Renal pelvis (tissue), 4 donors: ENCODE data around the gene EVPL. TPM values are rescaled to one million over a fixed set of nuclear protein-coding genes. Genes with fewer than 3 reads are reported as not detected.

ENCODE experiments used
- DNase-seq: peaks from one replicate; pipeline ENCODE4 v3.0.0-alpha.2; 2013
- polyA plus RNA-seq, 3 donors: library from polyadenylated mRNA; unstranded; fragments of 120-200 nt; gene quantifications; one replicate each; pipeline ENCODE4 v1.2.1, GENCODE V29; 2013; ENCODE audit not compliant: insufficient read length in 3 of 3

The EVPL gene
- polyA plus RNA-seq, 3 donors, result 24.4 to 25.9 (median 25.4) TPM

DNA sequence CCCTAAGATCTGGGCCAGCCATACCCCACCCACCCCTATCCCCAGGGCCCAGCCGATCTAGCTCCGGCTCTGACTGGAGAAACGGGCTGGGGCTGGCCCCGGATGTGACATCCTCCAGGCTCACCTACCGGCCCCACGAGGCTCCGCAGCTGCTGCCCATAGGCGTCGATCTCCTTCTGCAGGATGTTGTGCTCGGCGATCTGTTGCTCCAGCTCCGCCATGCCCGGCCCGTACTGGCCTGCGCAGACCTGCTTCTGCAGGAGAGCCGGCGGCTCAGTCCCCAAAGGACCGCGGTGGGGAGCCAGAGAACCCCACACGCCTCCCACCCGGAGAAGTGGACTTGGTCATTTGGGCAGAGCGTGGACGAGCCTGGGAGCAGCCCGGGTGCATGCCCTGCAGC is 4.8 kb downstream of the EVPL start:
- DNase-seq, result no peak

DNA sequence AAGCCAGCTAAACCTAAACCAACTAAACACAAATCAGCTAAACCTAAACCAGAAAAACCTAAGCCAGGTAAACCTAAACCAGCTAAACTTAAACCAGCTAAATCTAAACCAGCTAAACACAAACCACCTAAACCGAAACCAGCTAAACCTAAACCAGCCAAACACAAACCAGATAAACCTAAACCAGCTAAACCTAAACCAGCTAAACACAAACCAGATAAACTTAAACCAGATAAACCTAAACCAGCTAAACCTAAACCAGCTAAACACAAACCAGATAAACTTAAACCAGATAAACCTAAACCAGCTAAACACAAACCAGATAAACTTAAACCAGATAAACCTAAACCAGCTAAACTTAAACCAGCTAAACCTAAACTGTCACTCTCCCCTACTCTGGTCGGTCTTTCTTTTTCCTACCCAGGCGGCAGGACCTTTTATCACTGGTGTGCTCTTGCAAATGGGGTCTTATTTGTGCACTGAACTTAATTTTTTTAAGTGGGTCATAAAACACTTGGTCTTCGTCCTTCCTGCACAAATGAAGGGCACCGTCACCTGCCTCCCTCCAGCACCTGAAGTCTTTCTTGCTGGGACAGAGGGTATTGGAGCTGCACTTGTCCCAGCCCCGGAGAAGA is 7.2 kb downstream of the EVPL start:
- DNase-seq, result no peak

DNA sequence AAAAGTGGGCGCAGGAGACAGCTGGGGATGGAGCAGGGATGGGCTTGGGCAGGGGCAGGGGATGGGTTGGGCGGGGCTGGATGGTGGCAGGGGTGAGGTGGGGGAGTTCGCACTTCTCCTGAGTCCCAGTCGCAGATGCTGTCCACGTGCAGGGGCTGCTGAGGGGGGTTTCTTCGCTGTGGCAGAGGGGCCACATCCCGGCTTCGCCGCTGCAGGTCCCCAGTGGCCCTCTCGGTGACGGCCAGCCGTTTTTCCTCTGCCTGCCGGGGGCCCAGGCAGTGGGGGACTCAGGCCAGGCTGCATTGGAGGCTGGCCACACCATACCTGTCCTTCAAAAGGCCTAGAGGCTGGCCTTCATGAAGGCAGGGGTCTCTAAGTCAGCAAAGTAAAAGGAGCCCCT is 8.3 kb downstream of the EVPL start:
- DNase-seq, result no peak

DNA sequence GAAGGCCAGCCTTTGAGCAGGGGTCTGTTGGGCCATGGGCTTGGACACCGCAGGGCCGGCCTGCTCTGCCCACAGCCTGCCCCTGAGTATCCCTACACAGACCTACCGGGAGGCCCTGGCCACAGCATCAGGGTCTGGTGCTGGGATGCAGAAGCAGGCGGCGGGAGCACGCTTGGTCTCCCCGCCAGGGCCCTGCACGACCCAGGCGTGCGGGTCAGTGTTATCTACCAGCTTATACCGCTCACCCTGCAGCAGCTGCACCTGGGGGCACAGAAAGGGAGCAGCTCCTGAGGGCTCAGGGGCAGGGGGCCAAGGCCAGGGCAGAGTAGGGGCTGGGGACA is 8.8 kb downstream of the EVPL start:
- DNase-seq, result no peak

DNA sequence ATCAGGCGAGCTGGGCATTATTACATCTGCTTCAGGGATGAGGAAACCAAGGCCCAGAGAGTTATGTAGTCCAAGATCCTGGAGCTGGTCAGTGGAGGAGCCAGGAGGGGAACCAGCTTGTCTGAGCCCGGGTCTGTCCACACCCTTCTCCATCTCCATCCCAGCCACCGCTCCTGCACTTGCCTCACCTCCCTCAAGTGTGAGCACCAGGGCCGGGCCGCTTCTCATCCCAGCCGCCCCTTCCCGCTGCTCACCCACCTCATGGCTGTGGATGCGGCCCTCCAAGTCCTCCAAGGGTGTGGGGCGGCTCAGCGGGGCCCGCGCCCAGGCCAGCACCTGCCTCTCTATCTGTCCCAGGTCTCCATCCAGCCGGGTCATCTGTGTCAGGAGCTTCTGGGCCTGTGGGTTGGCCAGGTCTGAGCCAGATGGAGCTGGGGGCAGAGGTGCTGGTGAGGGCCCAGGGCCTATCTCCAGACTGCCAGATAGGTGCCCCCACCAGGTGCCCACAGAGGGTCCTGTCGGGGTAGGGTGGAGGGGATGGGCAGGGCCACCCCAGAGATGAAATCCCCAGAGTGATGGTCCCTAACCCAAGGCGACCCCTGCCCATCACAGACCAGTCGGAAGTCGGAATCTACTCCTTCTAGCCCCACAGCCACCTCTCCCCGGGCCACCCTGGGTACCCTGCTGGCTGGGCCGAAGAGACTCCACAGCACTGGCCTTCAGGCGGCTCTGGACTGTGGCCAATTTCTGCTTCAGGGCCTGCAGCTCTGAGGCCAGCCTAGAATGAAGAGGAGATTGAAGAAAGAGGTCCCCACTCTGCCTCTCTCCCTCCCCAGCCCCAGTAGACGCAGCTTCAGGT is 9.4 kb downstream of the EVPL start:
- no peak for DNase-seq

DNA sequence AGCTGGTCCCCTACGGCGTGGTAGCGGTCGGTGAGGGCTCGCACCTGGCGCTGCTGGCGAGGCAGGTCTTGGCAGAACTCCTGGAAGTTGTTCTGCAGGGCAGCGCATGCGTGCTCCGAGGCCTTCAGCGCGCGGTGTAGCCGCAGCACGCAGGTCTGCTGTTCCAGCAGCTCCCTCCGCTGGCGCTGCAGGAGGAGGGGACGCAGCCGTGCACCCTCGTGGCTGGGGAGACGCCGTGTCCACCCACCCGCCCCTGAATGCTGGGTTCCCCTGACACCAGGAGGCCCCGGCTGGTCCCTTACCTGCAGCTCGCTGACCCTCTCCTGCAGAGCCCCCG is 12.2 kb downstream of the EVPL start:
- DNase-seq, result no peak

DNA sequence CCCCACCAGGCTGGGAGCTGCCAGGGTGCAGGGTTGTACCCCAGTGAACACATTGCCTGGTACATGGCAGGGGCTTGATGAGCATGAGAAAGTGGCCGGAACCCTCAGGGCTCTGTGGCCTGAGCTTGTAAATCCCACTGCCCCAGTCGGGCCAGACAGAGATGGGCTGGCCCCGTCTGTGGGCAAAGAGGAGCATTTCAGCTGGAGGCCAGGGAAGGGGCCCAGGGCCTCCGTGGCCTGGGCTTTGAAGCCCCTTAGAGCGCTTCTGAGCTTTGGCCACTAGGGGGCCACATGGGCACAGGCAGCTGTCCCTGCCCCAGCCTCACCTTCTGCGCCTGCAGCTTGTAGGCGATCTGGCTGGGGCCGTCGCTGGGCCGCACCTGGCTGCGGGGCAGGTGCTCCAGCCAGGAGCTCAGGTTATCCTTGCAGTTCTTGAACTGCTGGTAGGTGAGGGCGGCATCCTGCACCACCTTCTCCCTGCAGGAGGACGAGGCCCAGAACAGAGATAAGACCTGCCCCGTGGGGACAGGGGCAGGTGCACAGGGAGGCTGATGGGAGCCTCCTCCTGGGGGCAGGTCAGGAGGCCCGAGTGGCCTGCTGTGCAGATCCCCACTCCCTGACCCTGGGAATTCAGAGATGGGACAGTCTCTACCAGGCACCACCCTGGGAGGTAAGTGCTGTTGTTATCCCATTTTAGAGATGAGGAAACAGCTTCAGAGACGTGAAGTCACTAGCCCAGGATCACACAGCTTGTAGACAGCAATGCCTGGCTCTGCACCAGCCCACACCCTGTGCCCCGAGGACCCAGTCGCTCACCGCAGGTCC is 12.8 kb downstream of the EVPL start:
- DNase-seq, result peak; percentile 75

DNA sequence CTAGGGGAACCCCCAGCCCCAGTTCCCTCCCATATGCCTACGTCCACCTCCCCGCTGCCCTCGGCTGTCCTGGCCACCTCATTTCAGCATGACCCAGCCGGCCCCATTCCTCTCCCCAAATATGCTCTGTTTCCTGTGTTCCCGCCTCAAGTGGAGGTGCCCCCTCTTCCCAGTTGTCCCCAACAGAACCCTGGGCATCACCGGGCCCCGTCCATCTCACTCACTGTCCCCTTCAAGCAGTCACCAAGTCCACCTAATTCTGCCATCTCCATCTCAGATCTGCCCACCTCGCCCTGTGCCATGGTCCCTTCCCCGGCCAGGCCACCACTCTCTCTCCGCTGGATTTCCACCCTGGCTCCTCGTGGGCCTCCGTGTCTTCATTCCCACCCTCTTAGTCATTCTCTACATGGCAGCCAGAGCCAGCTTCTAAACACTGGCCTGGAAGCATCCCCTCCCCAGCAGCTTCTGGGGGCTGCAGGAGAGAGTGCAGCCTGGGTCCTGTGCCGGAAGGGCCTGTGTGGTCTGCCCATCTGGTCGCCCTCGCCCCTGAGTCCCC is 13.7 kb downstream of the EVPL start:
- no peak for DNase-seq

DNA sequence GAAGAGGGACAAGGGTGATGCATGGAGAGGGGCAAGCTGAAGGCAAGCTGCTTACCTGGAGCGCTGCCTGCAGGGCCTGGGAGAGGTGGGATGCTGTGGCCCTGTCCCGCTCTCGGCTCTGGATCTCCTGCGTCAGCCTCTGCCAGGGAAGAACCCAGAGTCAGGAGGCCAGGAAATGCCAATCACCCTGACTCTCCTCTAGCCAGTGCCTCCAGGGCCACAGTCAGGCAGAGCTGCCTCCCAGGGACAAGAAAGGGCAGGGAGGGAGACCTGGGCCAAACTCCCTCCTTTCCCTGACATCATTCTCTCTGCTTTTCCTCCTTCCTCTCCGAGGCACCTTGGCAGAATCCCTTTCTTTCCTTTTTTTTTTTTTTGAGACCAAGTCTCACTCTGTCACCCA is 15.2 kb downstream of the EVPL start:
- DNase-seq, result no peak

DNA sequence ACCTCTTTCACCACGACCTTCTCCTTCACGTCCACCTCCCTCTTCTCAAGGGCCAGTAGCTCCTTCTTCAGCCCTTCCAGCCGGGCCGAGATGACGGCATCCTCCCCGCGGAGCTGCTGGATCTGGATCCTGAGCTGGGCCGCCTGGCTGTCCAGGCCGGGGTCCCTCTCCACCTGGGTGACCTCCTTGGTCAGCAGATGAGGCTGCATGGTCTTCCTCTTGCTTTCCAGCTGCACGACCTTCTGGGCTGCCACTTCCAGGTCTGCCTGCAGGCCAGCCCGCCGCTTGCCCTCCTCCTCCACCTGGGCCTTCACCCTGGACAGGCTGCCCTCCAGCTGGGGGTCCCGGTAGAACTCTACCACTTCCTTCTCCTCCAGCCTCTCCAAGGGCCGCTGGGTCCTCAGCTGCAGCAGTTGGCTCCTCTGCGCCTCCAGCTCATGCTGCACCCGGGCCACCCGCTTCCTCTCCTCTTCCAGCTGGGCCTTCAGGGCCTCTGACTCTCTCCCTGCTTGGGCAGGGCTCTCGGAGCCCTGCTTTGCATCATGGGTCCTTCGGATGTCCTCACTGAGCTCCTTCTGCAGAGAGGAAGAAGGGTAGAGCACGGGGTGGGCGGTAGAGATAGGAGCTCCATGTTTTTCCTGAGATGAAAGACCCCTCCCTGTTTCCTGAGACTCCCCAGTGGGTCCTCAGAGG is 17.0 kb downstream of the EVPL start:
- DNase-seq, result no peak

DNA sequence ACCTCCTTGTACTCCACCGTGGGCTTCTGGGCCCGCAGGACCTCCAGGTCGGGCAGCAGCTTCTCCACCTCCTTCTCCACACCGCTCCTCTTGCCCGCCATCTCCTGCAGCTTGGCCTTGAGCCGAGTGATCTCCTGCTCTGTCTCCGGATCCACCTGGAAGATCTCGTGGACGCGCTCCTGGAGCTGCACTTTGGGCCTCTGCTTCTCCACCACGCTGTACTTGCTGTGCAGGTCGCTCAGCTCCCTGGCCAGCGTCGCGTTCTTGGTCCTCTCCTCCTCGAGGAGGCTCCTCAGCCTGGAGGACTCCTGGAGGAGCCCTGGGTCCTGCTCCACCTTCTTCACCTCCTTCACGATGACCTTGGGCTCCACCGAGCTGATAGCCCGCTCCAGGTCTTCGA is 17.7 kb downstream of the EVPL start:
- DNase-seq, result no peak

DNA sequence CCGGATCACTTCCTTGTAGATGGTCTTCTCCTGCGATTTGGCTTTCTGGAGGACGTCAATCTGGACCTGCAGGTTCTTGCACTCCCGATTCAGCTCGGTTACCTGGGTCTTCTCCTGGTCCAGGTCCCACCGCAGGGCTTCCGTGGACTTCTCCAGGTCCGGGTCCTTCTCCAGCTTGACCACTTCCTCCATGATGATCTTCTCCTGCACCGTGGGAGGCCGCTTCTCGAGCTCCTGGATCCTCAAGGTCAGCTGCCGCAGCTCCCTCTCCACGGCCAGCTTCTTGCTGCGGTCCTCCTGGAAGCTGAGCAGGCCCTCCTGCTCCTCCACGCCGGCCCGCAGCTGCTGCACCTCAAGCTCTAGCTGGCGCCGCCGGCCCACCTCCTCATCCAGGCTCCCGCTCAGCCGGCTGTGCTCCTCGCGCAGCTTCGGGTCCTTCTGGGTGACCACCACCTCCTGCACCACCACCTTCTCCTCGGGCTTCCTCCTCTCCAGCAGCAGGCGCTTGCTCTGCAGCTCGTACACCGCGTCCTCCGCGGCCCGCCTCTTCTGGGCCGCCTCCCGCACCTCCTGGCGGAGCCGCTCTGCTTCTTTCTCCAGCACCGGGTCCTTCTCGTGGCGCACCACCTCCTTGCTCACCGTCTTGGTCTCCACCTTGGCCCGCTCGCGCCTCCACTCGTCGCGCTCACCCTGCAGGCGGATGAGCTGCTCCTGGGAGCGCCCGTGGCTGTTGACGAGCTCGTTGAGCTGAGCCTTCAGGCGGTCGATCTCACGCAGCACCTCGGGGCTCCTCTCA is 18.3 kb downstream of the EVPL start:
- DNase-seq, result no peak

DNA sequence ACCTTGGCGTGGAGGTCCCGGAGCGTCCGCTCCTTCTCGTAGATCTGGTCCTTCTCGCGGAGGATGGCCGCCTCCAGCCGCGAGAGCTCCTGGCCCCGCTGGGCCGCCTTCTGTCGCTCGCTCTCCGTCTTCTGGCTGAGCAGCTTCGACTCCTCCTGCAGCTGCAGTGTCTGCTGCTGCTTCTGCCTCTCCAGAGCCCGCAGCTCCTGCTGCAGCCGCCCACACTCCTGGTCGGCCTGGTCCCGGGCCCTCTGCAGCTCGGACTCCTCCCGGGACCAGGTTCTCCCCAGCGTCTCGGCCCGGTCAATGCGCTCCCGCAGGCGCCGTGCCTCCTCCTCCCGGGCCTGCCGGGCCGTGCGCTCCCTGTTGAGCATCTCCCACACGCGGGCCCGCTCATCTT is 18.9 kb downstream of the EVPL start:
- DNase-seq, result no peak

DNA sequence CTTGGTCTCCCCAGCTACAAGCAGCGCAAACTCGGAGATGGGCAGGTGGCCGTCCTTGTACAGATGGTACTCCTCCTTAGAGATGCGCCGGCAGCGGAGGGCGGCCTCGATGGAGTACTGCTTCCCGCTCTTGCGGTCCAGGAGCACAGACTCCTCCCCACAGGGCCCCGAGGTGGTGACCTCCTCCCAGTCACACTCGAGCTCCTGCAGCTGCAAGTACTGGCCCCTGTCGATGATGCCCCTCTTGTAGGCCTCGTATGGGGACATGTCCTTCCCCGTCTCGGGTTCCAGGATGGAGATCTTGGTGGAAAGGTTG is 19.3 kb downstream of the EVPL start:
- no peak for DNase-seq

DNA sequence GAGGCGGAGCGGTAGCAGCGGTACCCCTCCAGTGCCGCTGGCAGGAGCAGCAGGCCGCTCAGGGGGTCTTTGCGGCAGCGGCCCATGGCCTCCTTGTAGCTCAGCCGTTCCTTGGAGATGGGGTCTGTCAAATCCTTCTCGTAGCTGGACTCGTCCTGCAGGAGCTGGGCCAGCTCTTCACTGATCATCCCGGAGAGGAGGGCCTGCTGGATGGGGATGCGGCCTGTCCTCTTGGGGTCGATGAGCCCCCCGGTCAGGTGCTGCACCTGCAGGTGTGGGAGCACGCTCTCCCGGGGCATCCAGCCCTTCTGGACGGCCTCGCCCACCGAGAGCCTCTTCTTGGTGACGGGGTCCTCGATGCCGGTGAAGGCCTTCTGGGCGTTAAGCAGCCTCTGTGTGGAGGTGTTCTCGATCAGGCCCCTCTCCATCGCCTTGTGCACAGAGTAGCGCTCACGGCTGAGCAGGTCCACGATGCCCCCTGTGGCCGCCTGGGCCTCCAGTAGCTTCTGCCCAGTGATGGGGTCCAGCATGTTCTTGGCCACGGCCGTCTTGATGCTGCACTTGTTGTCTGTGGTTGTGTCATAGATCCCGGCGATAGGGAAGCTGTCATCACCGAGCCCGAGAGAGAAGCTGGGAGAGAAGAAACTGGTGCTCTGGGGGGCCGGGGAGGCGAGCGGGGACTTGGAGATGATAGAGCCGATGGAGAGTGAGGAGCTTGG is 19.8 kb downstream of the EVPL start:
- no peak for DNase-seq

DNA sequence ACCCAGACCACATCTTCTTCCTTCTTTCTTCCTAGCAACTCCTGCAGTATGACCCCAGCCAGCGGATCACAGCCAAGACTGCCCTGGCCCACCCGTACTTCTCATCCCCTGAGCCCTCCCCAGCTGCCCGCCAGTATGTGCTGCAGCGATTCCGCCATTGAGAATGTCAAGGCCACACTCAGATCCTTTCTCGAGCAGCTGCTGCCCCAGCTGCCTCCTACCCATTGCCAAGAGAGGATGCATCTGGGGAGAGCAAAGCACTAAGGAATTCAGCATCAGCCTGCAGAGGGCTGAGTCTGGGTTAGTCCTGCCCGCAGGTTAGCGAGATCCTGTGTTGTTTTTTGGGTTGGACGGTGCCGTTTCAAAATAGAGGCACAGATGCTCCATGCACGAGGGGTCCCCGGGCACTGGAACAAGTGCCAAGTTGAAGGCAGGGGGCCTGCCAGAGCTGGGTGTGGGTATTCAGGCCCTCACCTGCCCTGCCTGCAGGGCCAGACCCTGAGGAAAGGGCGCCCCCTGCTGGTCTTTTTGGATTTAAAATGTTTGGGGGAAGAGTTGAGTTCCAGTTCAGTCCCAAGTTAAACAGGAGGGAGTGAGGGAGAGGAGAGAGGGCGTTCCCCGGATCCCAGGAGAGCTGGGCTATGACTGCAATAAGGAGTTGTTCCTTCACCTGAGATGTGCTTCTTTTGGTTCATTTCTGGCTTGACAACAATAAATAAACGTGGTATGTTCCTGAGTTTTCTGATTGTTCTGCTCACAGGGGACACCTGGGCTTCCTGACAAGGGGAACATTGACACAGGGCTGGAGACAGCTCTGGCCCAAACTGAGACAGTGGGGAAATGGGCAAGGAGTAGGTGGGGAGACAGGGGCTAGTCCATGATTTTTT is 21.6 kb downstream of the EVPL start:
- DNase-seq, result no peak

DNA sequence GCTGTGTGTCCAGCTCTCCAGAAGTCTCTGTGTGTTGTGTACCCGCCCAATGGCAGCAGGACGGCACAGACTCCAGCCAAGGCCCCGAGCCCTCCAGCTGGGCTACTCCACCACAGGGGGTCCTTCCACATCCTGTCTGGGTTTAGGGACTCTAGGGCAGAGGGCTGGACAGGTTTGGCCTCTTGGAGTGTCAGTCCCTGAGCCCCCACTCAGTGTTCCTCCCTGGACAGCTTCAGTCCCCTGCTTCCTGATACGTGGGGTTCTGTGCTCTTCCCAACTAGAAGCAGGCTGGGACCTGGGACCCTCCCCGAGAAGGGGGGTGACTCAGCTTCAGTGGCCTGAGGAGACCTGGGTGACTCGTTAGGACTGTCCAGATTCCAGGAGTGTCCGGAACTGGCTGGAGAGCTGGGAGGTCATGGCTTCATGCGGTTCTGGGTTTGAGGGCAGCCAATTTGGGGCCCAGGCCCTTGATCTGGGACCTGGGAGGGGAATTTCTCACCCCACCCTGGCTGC is 22.3 kb downstream of the EVPL start:
- DNase-seq, result no peak

DNA sequence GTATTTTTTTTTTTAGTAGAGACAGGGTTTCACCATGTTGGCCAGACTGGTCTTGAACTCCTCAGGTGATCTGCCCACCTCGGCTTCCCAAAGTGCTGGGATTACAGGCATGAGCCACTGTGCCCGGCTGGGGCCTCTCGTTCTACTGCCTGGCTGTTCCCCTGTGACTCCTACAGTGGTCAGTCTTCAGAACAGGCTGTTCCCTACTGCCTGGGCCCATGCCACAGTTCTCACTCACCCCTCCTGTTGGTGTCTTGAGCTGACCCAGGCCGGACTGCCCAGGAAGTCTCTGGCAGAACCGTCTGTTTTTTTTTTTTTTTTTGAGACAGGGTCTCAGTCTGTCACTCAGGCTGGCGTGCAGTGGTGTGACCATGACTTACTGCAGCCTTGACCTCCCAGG is 23.2 kb downstream of the EVPL start:
- DNase-seq, result no peak

DNA sequence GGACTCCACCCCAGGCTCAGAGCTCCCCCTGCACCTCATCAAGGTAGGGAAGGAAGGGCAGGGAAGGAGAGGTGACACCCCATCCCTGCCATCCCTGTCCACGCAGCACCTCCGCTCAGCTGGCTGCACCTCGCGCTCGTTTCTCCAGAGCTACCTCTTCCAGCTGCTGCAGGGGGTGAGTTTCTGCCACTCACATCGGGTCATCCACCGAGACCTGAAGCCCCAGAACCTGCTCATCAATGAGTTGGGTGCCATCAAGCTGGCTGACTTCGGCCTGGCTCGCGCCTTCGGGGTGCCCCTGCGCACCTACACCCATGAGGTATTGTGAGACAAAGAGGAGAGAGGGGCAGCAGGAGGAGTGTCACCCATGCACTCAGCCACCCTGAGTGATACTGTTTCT is 25.0 kb downstream of the EVPL start:
- DNase-seq, result no peak
